HG03108 (cell line): ENCODE data around the gene FIP1L1.
A peak's percentile ranks its signal among the peaks of the same experiment; 100 is the strongest.
"Not testable (repeated sequence)": the region's sequence is repeated elsewhere in the genome, so short reads cannot be mapped to it uniquely, and the experiment has no call there.

Experiments used
- ATAC-seq: cut with Tn5 transposase; IDR thresholded peaks from one replicate; pipeline ENCODE4 v1.9.1; 2021; ENCODE audit warnings: moderate library complexity; ENCODE audit not compliant: unreplicated experiment

The FIP1L1 gene

DNA sequence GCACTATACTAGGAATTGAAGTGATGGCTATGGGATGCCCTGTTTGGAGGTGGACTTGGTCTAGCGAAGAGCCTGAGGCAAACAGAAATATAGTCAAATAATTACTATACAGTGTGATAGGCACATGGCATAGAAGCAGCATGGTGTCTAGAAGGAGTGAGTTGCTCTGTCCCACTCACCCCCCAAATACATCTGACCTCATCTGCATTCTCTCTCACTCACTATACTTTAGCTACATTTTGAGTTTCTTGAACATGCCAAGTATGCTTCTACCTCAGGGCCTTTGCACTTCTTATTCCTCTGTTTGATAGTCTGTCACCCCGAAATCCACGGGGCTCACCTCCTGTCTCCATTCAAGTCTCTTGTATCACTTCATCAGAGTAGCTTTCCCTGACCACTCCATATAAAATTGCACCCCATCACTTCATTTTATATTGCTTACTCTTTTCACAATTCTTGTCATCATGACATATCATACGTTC, 2.6 kb upstream of the FIP1L1 start:
- ATAC-seq = no peak

- ATAC-seq = no peak
Measured at GRCh38 chr4:53376900-53377299, 541 bp upstream of the FIP1L1 start.

DNA sequence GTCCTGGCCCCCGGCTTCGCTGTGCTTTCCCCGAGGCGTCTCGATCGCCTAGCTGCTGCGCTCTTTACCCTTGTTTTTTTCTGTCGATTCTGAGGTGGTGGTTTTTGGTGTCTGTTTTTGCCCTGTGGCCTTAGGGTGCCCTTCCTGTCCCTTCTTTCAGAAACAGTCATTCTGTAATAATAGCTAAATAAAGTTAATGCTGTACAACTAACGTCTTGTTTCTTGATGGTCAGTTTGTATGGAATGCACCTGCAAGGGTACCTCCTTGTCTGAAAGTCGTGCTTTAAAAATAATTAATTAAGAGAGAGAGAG, 686 bp downstream of the FIP1L1 start:
- ATAC-seq = peak; percentile 37

- no peak for ATAC-seq
Measured at GRCh38 chr4:53380221-53380620, 2.8 kb downstream of the FIP1L1 start.

- not testable (repeated sequence) for ATAC-seq
Measured at GRCh38 chr4:53409479-53409878, 32.0 kb downstream of the FIP1L1 start.

- ATAC-seq = no peak
Measured at GRCh38 chr4:53419208-53419607, 41.8 kb downstream of the FIP1L1 start.

- no peak for ATAC-seq
Measured at GRCh38 chr4:53421791-53422190, 44.4 kb downstream of the FIP1L1 start.

- ATAC-seq = no peak
Measured at GRCh38 chr4:53422367-53422766, 44.9 kb downstream of the FIP1L1 start.

- ATAC-seq = no peak
Measured at GRCh38 chr4:53424280-53424679, 46.8 kb downstream of the FIP1L1 start.

- no peak for ATAC-seq
Measured at GRCh38 chr4:53427366-53427765, 49.9 kb downstream of the FIP1L1 start.

DNA sequence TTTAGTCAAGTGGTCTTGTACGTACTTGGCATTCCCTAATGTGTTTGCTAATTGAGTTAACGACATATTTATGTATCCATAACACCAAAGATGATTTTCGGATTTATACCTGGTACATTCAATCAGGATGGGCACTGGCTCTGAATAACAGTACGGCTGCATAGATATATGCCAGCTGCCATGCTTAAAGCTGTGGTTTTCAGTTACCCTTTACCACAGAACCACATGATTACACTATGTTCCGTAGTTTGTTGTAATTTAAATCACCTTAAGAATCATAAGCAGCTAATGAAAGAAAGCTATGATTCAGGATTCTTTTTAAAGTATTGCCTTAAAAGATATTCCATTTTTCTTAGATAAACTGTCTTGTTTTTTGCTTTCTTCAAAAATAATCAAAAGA, 53.6 kb downstream of the FIP1L1 start:
- ATAC-seq = no peak

GRCh38 chr4:53432528-53433424, 55.3 kb downstream of the FIP1L1 start:
- peak; percentile 40 for ATAC-seq

DNA sequence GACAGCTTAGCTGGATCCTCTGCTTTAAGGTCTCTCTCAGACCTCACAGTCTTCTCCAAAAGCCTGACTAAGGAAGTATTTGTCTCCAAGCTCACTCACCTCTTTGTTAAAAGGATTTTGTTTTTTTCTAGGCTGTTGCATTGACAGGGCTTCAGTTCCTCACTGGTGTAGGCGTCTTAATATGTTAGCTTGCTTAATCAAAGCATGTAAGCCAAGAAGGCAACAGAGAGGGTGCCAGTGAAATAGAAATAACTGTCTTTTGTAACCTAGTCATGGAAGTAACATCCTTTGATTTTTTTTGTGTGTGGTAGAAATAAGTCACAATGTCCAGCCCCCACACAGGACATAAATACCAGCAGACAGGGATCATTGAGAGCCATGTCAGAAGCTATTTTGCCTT, 58.8 kb downstream of the FIP1L1 start:
- ATAC-seq = no peak

GRCh38 chr4:53441564-53441963, 64.1 kb downstream of the FIP1L1 start:
- ATAC-seq = no peak

- ATAC-seq = no peak
Measured at GRCh38 chr4:53444954-53445353, 67.5 kb downstream of the FIP1L1 start.

GRCh38 chr4:53450773-53451172, 73.3 kb downstream of the FIP1L1 start:
- no peak for ATAC-seq

DNA sequence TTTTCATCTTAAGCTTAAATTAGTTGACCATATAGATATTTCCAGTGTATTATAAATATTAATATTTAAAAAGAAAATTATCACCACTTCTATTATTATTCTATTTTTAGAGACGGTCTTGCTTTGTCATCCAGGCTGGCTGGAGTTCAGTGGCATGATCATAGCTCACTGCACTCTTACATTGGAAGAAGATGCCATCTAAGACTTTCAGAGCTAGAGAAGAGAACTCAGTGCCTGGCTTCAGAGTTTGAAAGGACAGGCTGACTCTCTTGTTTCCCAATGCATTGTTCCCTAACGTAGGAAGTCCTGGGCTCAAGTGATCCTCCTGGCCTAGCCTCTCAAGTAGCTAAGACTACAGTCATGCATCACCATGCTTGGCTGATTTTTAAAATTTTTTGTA, 75.9 kb downstream of the FIP1L1 start:
- ATAC-seq = no peak

GRCh38 chr4:53455766-53456165, 78.3 kb downstream of the FIP1L1 start:
- no peak for ATAC-seq

DNA sequence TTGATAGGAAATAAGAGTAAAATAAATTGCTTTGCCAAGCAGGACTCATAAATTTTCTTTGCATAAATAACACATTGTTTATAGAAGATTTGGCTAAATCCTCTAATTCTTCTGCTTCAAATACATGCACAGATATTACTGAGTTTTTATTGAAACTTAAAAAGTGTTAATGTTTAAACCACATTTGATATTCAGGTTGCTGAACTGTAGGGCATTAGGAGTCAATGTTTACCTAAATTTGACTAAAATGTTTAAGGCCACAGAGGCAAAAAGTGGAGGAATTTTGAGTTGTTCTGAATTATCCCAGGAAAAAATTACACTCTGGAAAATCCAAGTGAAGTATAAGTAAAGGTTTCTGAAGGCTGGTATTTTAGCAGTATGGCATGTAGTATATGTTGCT, 78.7 kb downstream of the FIP1L1 start:
- no peak for ATAC-seq

DNA sequence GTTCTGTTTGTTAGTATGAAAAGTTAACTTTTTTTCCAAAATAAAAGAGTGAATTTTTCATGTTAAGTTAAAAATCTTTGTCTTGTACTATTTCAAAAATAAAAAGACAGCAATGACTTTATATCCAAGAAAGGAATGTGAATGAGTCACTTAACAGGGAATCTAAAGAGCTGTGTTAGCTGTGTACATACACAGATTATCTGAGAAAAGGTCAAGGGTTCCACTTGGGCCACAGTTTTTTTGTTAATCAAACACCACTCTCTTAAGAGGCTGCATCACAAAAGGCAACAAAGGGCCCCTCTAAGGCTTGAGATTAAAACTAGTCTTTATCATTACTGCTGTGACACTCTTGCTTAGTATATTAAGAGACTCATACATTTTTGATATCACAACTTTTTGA, 82.1 kb downstream of the FIP1L1 start:
- no peak for ATAC-seq

- ATAC-seq = no peak
Measured at GRCh38 chr4:53461244-53461643, 83.8 kb downstream of the FIP1L1 start.

DNA sequence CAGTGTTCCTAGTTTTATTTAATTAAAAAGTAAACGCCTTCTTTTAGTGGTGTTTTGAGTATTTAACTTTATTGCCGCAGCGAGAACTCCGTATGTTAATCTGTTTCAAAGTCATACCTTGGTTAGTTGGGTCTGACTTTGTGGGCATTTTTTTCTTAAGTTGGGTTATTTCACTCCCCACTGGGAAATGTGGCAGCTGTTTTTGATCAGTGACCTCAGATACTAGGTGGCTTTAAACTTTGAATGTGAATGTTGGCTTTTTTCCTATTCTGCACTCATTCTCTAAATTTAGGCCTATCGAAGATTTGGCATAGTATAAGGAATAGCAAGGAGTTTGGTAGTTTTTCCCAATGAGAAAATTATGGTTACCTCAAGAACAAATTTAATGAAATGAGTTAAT, 85.9 kb downstream of the FIP1L1 start:
- ATAC-seq = no peak

GRCh38 chr4:53465281-53465680, 87.8 kb downstream of the FIP1L1 start:
- no peak for ATAC-seq
